GM18873 (cell line): ENCODE results near the gene ALDOC.

ENCODE experiments used
- ATAC-seq: cut with Tn5 transposase; IDR thresholded peaks from one replicate; pipeline ENCODE4 v1.9.1; 2021; ENCODE audit warnings: mild to moderate bottlenecking, moderate library complexity, moderate number of reproducible peaks; ENCODE audit not compliant: unreplicated experiment, low FRiP score

Gene ALDOC

GRCh38 chr17:28553000-28553505, 23.6 kb downstream of the ALDOC start:
- ATAC-seq, result no peak

GRCh38 chr17:28552176-28552999, 24.3 kb downstream of the ALDOC start, which contains the start of gene UNC119:
Gene UNC119 (minus strand): TSS chr17:28552624. CDS start chr17:28552557, 67 bp downstream.
- ATAC-seq, result no peak

- no peak for ATAC-seq
Observed at GRCh38 chr17:28551421-28552175, 25.1 kb downstream of the ALDOC start.

DNA sequence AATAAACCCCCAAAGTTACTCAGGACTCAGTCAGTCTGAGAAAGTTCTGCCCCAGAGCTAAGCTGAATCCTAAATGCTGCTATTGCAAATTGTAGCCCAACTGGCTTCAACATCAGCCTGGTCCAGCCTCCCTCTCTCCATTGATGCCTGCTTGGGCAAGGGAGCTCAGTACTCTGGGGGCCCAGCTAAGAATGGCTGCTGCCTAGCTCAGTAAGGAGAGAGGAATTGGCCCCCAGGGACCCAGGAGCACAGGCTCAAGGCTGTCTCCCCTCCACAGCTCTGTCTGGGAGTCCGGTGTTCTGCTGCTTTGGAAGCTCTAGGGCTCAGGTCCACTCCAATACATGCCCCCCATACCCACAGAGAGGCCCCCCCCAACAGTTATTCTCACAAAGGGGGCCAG, 25.8 kb downstream of the ALDOC start:
- no peak for ATAC-seq

GRCh38 chr17:28549236-28550132, 27.2 kb downstream of the ALDOC start:
- ATAC-seq, result no peak

DNA sequence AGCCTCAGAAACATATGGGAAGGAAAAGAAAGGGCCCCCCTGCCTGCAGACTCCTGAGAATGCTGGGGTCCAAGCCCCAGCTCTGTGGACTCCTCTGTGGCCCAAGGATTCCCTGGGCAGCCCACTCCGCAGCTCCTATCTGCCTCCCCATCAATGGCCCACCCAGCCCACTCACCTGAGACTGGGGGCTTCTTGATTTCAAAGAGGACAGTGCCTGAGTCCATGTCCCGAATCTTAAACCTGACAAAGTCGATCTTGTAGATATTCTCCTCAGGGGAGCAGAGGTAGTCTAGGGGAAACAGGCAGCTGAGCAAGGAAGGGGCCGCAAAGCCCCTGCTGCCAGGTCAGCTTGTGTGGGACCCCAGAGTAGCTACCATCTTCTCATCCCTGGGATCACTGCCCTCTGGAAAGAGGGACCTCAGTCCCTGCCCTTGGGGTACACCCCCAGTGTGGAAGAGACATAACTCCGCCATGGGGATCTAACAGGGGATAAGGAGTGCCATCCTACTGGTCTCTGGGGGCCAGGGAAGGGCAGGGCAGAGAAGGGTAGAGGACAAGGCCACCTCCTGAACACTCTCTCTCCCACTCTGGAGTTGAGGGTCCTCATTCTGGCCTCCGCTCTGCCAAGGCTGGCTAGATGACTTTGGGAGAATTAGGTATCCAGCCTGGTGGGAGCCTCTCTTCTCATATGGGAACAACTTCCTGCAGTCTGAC, 28.1 kb downstream of the ALDOC start:
- ATAC-seq, result no peak

DNA sequence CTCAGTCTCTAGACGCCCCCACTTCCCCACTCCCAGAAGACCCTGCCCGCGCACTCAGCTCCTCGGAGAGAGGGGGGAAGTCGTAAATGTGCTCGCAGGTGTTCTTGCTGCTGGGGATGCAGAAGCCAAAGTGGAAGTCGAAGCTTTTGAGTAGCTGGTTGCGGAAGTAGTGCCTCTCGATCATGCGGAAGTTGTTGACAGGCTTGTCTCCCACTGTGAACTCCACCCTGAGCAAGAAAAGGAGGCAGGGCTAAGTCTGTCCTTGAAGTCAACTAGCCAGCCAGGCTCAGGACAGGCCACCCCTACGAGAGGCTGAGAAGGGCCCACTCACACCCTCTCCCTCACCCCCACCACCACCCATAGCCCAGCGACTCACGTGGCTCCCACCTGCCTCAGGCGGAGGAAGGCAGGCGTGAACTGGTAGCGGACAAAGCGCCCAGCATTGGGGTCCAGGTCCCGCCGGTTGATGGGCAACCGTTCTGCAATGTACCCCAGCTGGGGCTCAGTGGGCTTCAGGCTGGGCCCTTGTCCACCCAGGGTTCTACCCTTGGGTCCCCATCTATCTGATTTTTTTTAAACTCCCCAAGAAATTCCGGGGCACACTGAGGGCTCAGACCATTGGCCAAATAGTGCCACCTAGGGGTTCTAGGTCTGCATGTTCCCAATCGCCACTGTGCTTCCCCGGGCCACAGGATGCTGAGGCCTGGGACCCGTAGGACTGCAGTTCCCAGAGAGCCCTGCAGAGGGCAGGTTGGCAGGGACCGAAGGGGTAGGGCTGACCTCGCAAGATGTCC, 28.9 kb downstream of the ALDOC start:
- no peak for ATAC-seq

DNA sequence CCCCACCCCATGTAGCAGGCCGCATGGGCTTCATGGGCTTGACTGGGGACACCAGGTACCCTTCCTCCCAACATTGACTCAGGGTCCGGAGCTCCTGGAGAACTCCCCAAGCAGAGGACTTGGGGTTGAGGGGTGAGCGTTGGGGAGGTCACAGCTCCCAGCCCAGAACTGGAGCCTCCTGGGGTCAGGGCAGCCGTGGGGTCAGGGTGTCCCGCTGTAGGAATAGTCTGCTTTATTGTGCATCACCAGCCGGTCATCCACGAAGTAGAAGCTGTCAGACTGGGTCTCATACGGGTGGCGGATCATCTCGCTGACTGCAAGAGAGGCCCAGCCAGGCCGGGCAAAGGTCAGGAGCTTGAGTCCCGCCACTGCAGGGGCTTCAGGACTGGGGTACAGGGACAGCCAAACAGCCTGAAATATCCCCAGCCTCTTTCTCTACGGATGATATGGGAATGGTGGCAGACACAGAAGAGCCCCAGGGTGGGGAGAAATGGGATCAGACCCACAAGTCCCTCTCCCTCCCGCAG, 29.5 kb downstream of the ALDOC start:
- no peak for ATAC-seq

GRCh38 chr17:28545787-28546415, 30.8 kb downstream of the ALDOC start:
- ATAC-seq, result no peak

GRCh38 chr17:28545141-28545503, 31.6 kb downstream of the ALDOC start:
- no peak for ATAC-seq

- no peak for ATAC-seq
Observed at GRCh38 chr17:28544402-28545140, 32.1 kb downstream of the ALDOC start.

GRCh38 chr17:28541439-28541838, 35.3 kb downstream of the ALDOC start:
- ATAC-seq, result no peak

GRCh38 chr17:28540231-28540630, 36.5 kb downstream of the ALDOC start:
- no peak for ATAC-seq

DNA sequence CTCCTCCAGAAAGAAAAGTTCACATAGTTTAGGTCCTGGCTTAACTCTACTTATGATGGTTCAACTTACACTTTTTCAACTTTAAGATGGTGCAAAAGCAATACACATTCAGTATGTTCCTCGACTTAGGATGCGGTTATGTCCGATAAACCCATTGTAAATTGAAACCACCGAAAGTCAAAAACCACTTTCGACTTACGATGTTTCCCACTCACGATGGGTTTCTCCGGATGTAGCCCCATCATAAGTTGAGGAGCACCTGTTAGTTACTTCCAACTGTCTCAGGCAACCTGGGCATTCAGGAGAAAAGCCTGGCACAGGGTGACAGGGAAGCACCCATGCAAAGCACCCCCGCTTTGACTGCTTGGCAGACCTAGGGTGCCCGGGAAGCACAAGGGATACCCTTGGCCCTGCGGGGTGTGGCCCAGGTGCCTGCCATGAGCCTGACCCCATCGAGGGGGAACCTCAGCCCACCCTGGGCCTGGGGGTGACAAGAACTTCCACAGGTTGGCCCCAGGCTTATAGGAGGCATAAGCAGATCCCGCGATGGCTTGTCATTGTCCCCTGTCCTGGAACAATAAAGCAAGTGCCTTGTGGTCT, 38.3 kb downstream of the ALDOC start:
- ATAC-seq, result no peak

GRCh38 chr17:28537219-28537610, 39.5 kb downstream of the ALDOC start:
- no peak for ATAC-seq

DNA sequence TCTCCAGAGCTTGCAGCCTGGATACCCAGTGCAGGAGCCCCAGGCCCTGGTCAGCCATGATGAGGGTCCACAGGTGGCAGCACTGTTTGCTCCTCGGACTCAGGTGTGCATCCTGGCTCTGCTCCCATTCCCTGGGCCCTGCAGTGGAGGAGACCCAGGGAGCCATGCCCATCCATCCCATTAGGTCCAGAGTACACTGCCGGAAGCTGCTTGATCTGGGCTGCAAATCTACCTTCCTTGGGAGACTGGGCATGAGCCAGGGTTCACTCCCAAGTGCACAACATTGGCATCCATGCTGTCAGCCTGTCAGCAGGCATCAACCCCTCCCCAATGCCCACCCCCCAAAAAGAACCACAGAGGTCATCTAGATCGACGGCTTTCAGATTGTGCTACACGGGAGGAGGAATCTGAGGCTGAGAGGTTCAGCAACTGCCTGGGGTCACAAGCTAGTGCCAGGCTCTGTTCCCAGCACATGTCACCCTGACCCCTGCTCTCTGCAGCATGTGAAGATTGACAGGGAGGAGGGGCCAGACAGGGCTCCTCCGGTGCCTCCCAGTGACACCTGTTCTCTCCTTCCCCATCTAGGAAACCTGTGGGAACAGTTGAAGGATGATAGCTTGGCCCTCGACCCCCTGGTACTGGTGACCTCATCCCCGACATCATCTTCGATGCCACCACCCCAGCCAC, 40.0 kb downstream of the ALDOC start:
- no peak for ATAC-seq
